Body of pancreas (tissue), 4 donors: ENCODE measurements around the gene CLDN18. TPM values are rescaled to one million over a fixed set of nuclear protein-coding genes. Genes with fewer than 3 reads are reported as not detected.

ENCODE experiments used
- ATAC-seq: fragments of 150-250 bp; one replicate; pipeline ENCODE4 v1.9.1; 2016
- DNase-seq, 4 donors: peaks; one replicate each; pipeline ENCODE4 v3.0.0-alpha.2; 2019
- H3K27ac ChIP-seq, 4 donors: fragments of 200-600 bp; sonication (generic); 1 replicate in 3 of 4; 2 replicates in 1 of 4; pipeline versions ENCODE4 v1.5.1 to v1.6.1; 2016 to 2019; ENCODE audit warnings: mild to moderate bottlenecking in 1 of 4, mixed read lengths in 1 of 4, moderate library complexity in 1 of 4
- H3K27me3 ChIP-seq, 2 donors: fragments of 200-600 bp; sonication (generic); one replicate each; pipeline ENCODE4 v1.6.0; 2016; ENCODE audit warnings: mild to moderate bottlenecking in 1 of 2
- H3K36me3 ChIP-seq, 2 donors: fragments of 200-600 bp; sonication (generic); replicated peaks in 1 of 2; 2 replicates each; pipeline ENCODE4 v1.5.1; 2016; ENCODE audit warnings: low read depth in 2 of 2; ENCODE audit not compliant: insufficient read depth in 1 of 2
- H3K4me1 ChIP-seq: fragments of 200-600 bp; sonication (generic); one replicate; pipeline ENCODE4 v1.6.0; 2016
- H3K4me3 ChIP-seq, 2 donors: fragments of 200-600 bp; sonication (generic); 1 replicate in 1 of 2; 2 replicates in 1 of 2; pipeline ENCODE4 v1.5.1; 2016 to 2019
- H3K9me3 ChIP-seq, 3 donors: fragments of 200-600 bp; sonication (generic); 1 replicate in 2 of 3; 2 replicates in 1 of 3; pipeline ENCODE4 v1.5.1; 2016
- CTCF ChIP-seq, 7 experiments: fragments of 450-650 bp in 4 of 7; fragments of 200-600 bp in 3 of 7; sonication (generic) in 3 of 7; IDR thresholded peaks; one replicate each; pipeline ENCODE4 v1.5.1; 2016 to 2019; ENCODE audit warnings: antibody characterized with exemption in 7 of 7
- POLR2A ChIP-seq, 3 donors: fragments of 450-650 bp; IDR thresholded peaks; one replicate each; pipeline ENCODE4 v1.6.1; 2016; ENCODE audit warnings: antibody characterized with exemption in 3 of 3, mild to moderate bottlenecking in 2 of 3
- WGBS, 2 donors: methylation state at CpG; one replicate each; pipeline ENCODE4 v1.1.5; 2017; 5-methylcytosine and 5-hydroxymethylcytosine counted together
- intact Hi-C: fragments of 100-400 bp; cut with DNase I; formaldehyde crosslinking; loops from one replicate; pipeline ENCODE4 v1.15.1; 2023
- total RNA-seq, 2 donors: library from RNA; depleted of rRNA; stranded (reverse); fragments of >200 nt; gene quantifications; one replicate each; pipeline ENCODE4 v1.1.0, GENCODE V29; 2016

The CLDN18 gene
- total RNA-seq, 2 donors from 2014 or later = 2.0 to 10.1 TPM

GRCh38 chr3:138019281-138020069, 9.5 kb downstream of the CLDN18 start:
- Histone ChIP-seq H3K27ac (peak overlapping the region in 1 of 4 donors; percentile 34), H3K36me3 (no peaks in the 10 kb centered on the region), H3K4me3 (no peak overlapping the region), H3K9me3 (no peaks in the 10 kb centered on the region), H3K27me3 (no peaks in the 10 kb centered on the region), H3K4me1 (peaks cover 4% of the 10 kb centered on the region)
- ATAC-seq = peak; percentile 38
- no peak for TF ChIP-seq POLR2A (IDR thresholded peaks at IDR 0.05)
- TF ChIP-seq CTCF (IDR thresholded peaks at IDR 0.05) = no peak
- DNase-seq = no peak
- intact Hi-C loops = no loop called here
- WGBS, 2 donors = 60 to 77% methylated on average over 3 of the region's 3 CpGs

GRCh38 chr3:138023754-138024153, 13.8 kb downstream of the CLDN18 start:
- DNase-seq (no peak), ATAC-seq (no peak)
- 86 to 88% methylated on average over 4 of the region's 4 CpGs for WGBS, 2 donors
- intact Hi-C loops = no loop called here
- H3K27ac ChIP-seq = no peak overlapping the region
- no peak for TF ChIP-seq CTCF (IDR thresholded peaks at IDR 0.05)
- TF ChIP-seq POLR2A (IDR thresholded peaks at IDR 0.05) = no peak
- H3K9me3 ChIP-seq = no peaks in the 10 kb centered on the region
- H3K4me1 ChIP-seq = peaks cover 4% of the 10 kb centered on the region
- H3K36me3 ChIP-seq = no peaks in the 10 kb centered on the region
- no peak overlapping the region for H3K4me3 ChIP-seq
- no peaks in the 10 kb centered on the region for H3K27me3 ChIP-seq

- Histone ChIP-seq H3K36me3 (no peaks in the 10 kb centered on the region), H3K9me3 (no peaks in the 10 kb centered on the region), H3K27me3 (no peaks in the 10 kb centered on the region), H3K27ac (no peak overlapping the region), H3K4me1 (no peaks in the 10 kb centered on the region), H3K4me3 (no peak overlapping the region)
- no peak for TF ChIP-seq CTCF (IDR thresholded peaks at IDR 0.05)
- TF ChIP-seq POLR2A (IDR thresholded peaks at IDR 0.05) = no peak
- ATAC-seq (no peak), DNase-seq (no peak)
- intact Hi-C loops = no loop called here
Observed at GRCh38 chr3:138025553-138025952, 15.6 kb downstream of the CLDN18 start.

GRCh38 chr3:138027821-138028220, 17.9 kb downstream of the CLDN18 start:
- Histone ChIP-seq H3K27ac (no peak overlapping the region), H3K27me3 (no peaks in the 10 kb centered on the region), H3K4me1 (no peaks in the 10 kb centered on the region), H3K9me3 (no peaks in the 10 kb centered on the region), H3K36me3 (no peaks in the 10 kb centered on the region), H3K4me3 (no peak overlapping the region)
- TF ChIP-seq CTCF (IDR thresholded peaks at IDR 0.05) (no peak), POLR2A (IDR thresholded peaks at IDR 0.05) (no peak)
- DNase-seq = no peak
- intact Hi-C loops = no loop called here
- no peak for ATAC-seq
- WGBS, 2 donors = 72 to 83% methylated on average over 5 of the region's 5 CpGs

- Histone ChIP-seq H3K27me3 (no peaks in the 10 kb centered on the region), H3K4me1 (no peaks in the 10 kb centered on the region), H3K4me3 (no peak overlapping the region), H3K27ac (no peak overlapping the region), H3K9me3 (no peaks in the 10 kb centered on the region), H3K36me3 (no peaks in the 10 kb centered on the region)
- ATAC-seq = no peak
- 67 to 69% methylated on average over 11 of the region's 11 CpGs for WGBS, 2 donors
- intact Hi-C loops = no loop called here
- no peak for TF ChIP-seq CTCF (IDR thresholded peaks at IDR 0.05)
- TF ChIP-seq POLR2A (IDR thresholded peaks at IDR 0.05) = no peak
- DNase-seq = no peak
Observed at GRCh38 chr3:138030734-138031280, 20.8 kb downstream of the CLDN18 start.
